SK-N-SH (cell line): ENCODE measurements around the gene VWF. TPM values are rescaled to one million over a fixed set of nuclear protein-coding genes. Genes with fewer than 3 reads are reported as not detected.
A peak's percentile ranks its signal among the peaks of the same experiment; 100 is the strongest.

Source experiments
- CTCF ChIA-PET: fragments of 300-600, 350-600 bp; formaldehyde crosslinking; extraction: SDS; loops from one replicate; lab custom pipeline; 2021; lab: Yijun Ruan, JAX
- POLR2A ChIA-PET: fragments of 350-600 bp; sonication (Branson Sonifier 250); formaldehyde crosslinking; extraction: SDS; loops from one replicate; lab custom pipeline; 2020; ENCODE audit warnings: antibody characterized with exemption, inconsistent platforms; lab: Yijun Ruan, JAX
- DNase-seq: peaks from one replicate; pipeline ENCODE4 v3.0.0; 2012
- H2AFZ ChIP-seq: fragments of 200-600 bp; sonication (generic); 2 replicates; pipeline ENCODE4 v1.8.1; 2016; ENCODE audit warnings: antibody characterized with exemption, mild to moderate bottlenecking, low read depth
- H3F3A ChIP-seq: fragments of 200-600 bp; sonication (generic); replicated peaks from 2 replicates; pipeline ENCODE3; 2016; ENCODE audit warnings: antibody characterized with exemption, mild to moderate bottlenecking; ENCODE audit not compliant: insufficient read depth
- H3K27ac ChIP-seq, 2 experiments: fragments of 200-500 bp in 1 of 2; fragments of 200-600 bp in 1 of 2; sonication (Bioruptor generic) in 1 of 2; sonication (generic), shearing (Covaris generic) in 1 of 2; 2 replicates each; pipeline versions ENCODE4 v1.5.1 to v1.6.1; 2014 to 2016; ENCODE audit warnings: low read depth in 2 of 2, inconsistent platforms in 1 of 2, low read length in 1 of 2, mild to moderate bottlenecking in 1 of 2, mixed read lengths in 1 of 2
- H3K27me3 ChIP-seq: fragments of 200-600 bp; sonication (generic), shearing (Covaris generic); 2 replicates; pipeline ENCODE4 v1.6.1; 2016; ENCODE audit warnings: mixed run types; ENCODE audit not compliant: insufficient read depth
- H3K36me3 ChIP-seq, 2 experiments: fragments of 200-500 bp in 1 of 2; fragments of 200-600 bp in 1 of 2; sonication (Bioruptor generic) in 1 of 2; sonication (generic) in 1 of 2; replicated peaks in 1 of 2; 2 replicates each; pipeline versions ENCODE3 to v1.5.1; 2014 to 2016; ENCODE audit warnings: low read length in 1 of 2, mild to moderate bottlenecking in 1 of 2; ENCODE audit not compliant: insufficient read depth in 2 of 2, control insufficient read depth in 1 of 2
- H3K4me1 ChIP-seq, 2 experiments: fragments of 200-500 bp in 1 of 2; fragments of 200-600 bp in 1 of 2; sonication (Bioruptor generic) in 1 of 2; sonication (generic), shearing (Covaris generic) in 1 of 2; 2 replicates each; pipeline versions ENCODE4 v1.5.1 to v1.6.1; 2014 to 2016; ENCODE audit warnings: low read depth in 1 of 2, low read length in 1 of 2, mixed run types in 1 of 2; ENCODE audit not compliant: insufficient read depth in 2 of 2, control insufficient read depth in 1 of 2
- H3K4me2 ChIP-seq: fragments of 200-600 bp; sonication (generic), shearing (Covaris generic); 2 replicates; pipeline ENCODE4 v1.6.1; 2017; ENCODE audit warnings: mixed run types
- H3K4me3 ChIP-seq, 2 experiments: fragments of 200-500 bp in 1 of 2; fragments of 200-600 bp in 1 of 2; sonication (Bioruptor generic) in 1 of 2; sonication (generic), shearing (Covaris generic) in 1 of 2; 2 replicates each; pipeline versions ENCODE4 v1.5.1 to v1.8.1; 2014 to 2016; ENCODE audit warnings: low read depth in 2 of 2, inconsistent platforms in 1 of 2, low read length in 1 of 2, mild to moderate bottlenecking in 1 of 2, mixed read lengths in 1 of 2, moderate library complexity in 1 of 2
- H3K79me2 ChIP-seq: fragments of 200-600 bp; sonication (generic); 2 replicates; pipeline ENCODE4 v1.8.1; 2017; ENCODE audit warnings: mild to moderate bottlenecking; ENCODE audit not compliant: insufficient read depth
- H3K9ac ChIP-seq: fragments of 200-600 bp; sonication (generic); 2 replicates; pipeline ENCODE4 v1.6.1; 2017; ENCODE audit warnings: mixed run types
- H3K9me2 ChIP-seq: fragments of 200-600 bp; sonication (generic); 2 replicates; pipeline ENCODE4 v1.6.1; 2017; ENCODE audit warnings: mixed run types
- H3K9me3 ChIP-seq: fragments of 200-600 bp; sonication (generic); 2 replicates; pipeline ENCODE4 v1.6.1; 2017; ENCODE audit warnings: mixed run types, mild to moderate bottlenecking, moderate library complexity
- H4K20me1 ChIP-seq: fragments of 200-600 bp; sonication (generic); 2 replicates; pipeline ENCODE4 v1.6.1; 2017; ENCODE audit warnings: mild to moderate bottlenecking, mixed run types; ENCODE audit not compliant: insufficient read depth
- EP300 ChIP-seq, 2 experiments: IDR thresholded peaks; 2 replicates each; pipeline versions ENCODE4 v1.4.0 to v1.6.1; 2012; ENCODE audit warnings: borderline replicate concordance in 1 of 2, low read depth in 1 of 2, low read length in 1 of 2
- FOSL2 ChIP-seq: IDR thresholded peaks from 2 replicates; pipeline ENCODE4 v1.4.0; 2012; ENCODE audit warnings: low read depth, mild to moderate bottlenecking, moderate library complexity, borderline replicate concordance
- NRF1 ChIP-seq: IDR thresholded peaks from 2 replicates; pipeline ENCODE4 v1.6.1; 2012; ENCODE audit warnings: low read depth, mild to moderate bottlenecking, low read length
- RAD21 ChIP-seq: IDR thresholded peaks from 2 replicates; pipeline ENCODE4 v1.6.1; 2012; ENCODE audit warnings: mild to moderate bottlenecking, low read length
- RXRA ChIP-seq: IDR thresholded peaks from 2 replicates; pipeline ENCODE4 v1.4.0; 2012; ENCODE audit warnings: low read depth, mild to moderate bottlenecking, borderline replicate concordance
- TCF12 ChIP-seq: IDR thresholded peaks from 2 replicates; pipeline ENCODE4 v1.4.0; 2012
- WGBS: methylation state at CpG from one replicate; pipeline ENCODE4 v1.1.6; 2017; ENCODE audit warnings: low lambda C conversion rate; 5-methylcytosine and 5-hydroxymethylcytosine counted together
- polyA plus RNA-seq, 3 experiments: library from polyadenylated mRNA; depleted of rRNA; stranded (reverse); fragments of >200 nt; gene quantifications; 2 replicates each; pipeline ENCODE4 v1.2.3, GENCODE V29; 2012
- TF ChIP-seq, protein P1 (sequence below): fragments of 150-350 bp; IDR thresholded peaks from 2 replicates; pipeline ENCODE4 v1.6.1; 2017; ENCODE audit warnings: antibody characterized with exemption, low read length, low read depth, borderline replicate concordance
- TF ChIP-seq, protein P2 (sequence below): IDR thresholded peaks from 2 replicates; pipeline ENCODE4; 2012
- TF ChIP-seq, protein P3 (sequence below): IDR thresholded peaks from 2 replicates; pipeline ENCODE4 v1.6.1; 2012; ENCODE audit warnings: mild to moderate bottlenecking, low read depth, low read length, moderate library complexity
- TF ChIP-seq, protein P4 (sequence below): fragments of 150-350 bp; IDR thresholded peaks from 2 replicates; pipeline ENCODE4 v1.6.1; 2016; ENCODE audit warnings: mild to moderate bottlenecking, low read depth, low read length
- TF ChIP-seq, protein P5 (sequence below): fragments of 200-600 bp; sonication (generic); IDR thresholded peaks from 2 replicates; pipeline ENCODE4 v1.6.1; 2017; ENCODE audit warnings: antibody characterized with exemption, mild to moderate bottlenecking, moderate library complexity

VWF gene
- polyA plus RNA-seq, 1 of the 3 experiments (the other 2 are of a cell fraction): 0.12 TPM

DNA sequence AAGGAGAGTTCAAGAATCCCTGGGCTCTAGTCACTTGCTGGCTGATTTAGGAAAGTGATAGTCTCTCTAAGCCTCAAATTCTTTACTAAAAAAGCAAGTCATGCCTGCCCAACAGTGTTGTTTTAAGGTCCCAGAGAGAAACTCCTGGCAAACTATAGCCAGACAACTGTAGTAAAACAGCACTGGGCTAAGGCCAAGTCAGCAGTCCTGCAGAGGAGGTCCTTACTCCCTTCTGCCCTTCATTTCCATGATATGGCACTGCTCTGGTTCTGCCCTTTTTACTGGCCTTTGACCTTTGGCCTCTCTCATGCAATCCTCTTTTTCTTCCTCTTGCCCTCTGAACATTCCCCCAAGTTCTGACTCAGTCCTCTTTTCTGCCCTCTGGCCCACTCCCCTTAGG lies 74.9 kb downstream of the VWF start (continued):
- TF ChIP-seq, protein P1, sequence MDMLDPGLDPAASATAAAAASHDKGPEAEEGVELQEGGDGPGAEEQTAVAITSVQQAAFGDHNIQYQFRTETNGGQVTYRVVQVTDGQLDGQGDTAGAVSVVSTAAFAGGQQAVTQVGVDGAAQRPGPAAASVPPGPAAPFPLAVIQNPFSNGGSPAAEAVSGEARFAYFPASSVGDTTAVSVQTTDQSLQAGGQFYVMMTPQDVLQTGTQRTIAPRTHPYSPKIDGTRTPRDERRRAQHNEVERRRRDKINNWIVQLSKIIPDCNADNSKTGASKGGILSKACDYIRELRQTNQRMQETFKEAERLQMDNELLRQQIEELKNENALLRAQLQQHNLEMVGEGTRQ: no peak
- TF ChIP-seq, all 33 proteins: peak for 0

DNA sequence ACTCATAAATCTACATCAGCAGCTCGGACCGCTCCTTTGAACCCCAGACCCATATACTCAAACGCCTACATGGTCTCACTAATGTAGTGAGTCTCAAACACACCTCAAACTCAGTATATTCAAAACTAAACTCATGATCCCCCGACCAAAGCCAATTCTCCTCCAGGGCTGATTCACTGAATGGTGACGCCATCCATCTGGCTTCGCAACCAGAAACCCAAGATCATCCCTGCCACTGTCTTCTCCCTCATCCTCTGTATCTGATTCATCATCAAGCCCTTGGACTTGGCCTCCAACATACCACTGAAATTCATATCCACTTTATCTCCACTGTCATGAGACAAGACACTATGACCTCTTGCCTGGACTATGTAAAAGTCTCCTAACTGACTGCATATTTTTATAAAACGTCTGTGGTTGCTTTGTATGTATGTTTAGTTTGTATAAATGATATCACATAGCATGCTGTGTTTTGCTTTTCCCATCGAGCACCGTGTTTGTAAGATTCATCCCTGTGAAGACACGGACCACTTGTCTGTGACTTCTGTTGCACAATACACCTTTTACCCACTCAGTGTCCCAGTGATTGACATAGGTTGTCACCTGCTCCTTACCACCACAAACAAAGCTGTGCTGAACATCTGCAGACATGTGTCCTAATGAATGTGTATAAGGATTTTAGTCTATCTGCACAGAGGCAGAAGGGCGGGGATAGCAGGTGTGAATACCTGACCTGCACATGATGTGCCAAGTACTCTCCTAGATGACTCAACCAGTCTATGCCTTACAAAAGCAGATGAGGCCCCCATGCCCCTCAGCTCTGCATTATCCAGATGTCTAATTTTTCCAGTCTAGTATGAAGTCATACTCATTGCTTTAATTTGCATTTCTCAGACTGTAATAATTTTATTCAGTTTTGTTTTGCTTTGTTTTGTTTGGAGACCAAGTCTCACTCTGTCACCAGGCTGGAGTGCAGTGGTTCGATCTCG lies 76.9 kb downstream of the VWF start:
- DNase-seq: no peak
- TF ChIP-seq, protein P2, sequence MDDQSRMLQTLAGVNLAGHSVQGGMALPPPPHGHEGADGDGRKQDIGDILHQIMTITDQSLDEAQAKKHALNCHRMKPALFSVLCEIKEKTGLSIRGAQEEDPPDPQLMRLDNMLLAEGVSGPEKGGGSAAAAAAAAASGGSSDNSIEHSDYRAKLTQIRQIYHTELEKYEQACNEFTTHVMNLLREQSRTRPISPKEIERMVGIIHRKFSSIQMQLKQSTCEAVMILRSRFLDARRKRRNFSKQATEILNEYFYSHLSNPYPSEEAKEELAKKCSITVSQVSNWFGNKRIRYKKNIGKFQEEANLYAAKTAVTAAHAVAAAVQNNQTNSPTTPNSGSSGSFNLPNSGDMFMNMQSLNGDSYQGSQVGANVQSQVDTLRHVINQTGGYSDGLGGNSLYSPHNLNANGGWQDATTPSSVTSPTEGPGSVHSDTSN: peak; percentile 22; the same call in 1 of the 2 replicates
- TF ChIP-seq EP300 (IDR thresholded peaks at IDR 0.05; ENCODE audit: borderline replicate concordance in 1 of 2, low read depth in 1 of 2, low read length in 1 of 2) (no peak), TCF12 (peak; percentile 51; the same call in 1 of the 2 replicates), FOSL2 (peak; percentile 47; the same call in 1 of the 2 replicates)
- TF ChIP-seq, all 33 proteins: peak for 3
- H3K4me3 ChIP-seq: no peak overlapping the region
- peaks cover 5 to 8% of the 10 kb centered on the region in 2 experiments; a peak in 1 of 4 replicates for H3K4me1 ChIP-seq
- no peak overlapping the region for H3K9ac ChIP-seq
- 0 out of 2 replicates have a peak overlapping the region, but pooled peaks have one; percentile 29 for H3K4me2 ChIP-seq
- no peaks in the 10 kb centered on the region for H3K9me2 ChIP-seq
- peak overlapping the region in 1 of 2 experiments; percentile 64; a peak in 2 of 4 replicates for H3K27ac ChIP-seq
- no peaks in the 10 kb centered on the region for H4K20me1 ChIP-seq
- no peaks in the 10 kb centered on the region for H3K9me3 ChIP-seq
- ChIA-PET CTCF (interaction anchor here (0.8 to 15.2 kb wide), 6 partner anchors 10 to 227 kb away, joined by 3 to 334 read pairs (median 4); no protein-coding TSS in a partner anchor), POLR2A (no interaction called here)
- WGBS: 63% methylated on average over 13 of the region's 13 CpGs
- H3K79me2 ChIP-seq: no peaks in the 10 kb centered on the region
- no peaks in the 10 kb centered on the region for H3K27me3 ChIP-seq
- no peaks in the 10 kb centered on the region for H3F3A ChIP-seq
- H2AFZ ChIP-seq: no peak overlapping the region
- H3K36me3 ChIP-seq: no peaks in the 10 kb centered on the region

DNA sequence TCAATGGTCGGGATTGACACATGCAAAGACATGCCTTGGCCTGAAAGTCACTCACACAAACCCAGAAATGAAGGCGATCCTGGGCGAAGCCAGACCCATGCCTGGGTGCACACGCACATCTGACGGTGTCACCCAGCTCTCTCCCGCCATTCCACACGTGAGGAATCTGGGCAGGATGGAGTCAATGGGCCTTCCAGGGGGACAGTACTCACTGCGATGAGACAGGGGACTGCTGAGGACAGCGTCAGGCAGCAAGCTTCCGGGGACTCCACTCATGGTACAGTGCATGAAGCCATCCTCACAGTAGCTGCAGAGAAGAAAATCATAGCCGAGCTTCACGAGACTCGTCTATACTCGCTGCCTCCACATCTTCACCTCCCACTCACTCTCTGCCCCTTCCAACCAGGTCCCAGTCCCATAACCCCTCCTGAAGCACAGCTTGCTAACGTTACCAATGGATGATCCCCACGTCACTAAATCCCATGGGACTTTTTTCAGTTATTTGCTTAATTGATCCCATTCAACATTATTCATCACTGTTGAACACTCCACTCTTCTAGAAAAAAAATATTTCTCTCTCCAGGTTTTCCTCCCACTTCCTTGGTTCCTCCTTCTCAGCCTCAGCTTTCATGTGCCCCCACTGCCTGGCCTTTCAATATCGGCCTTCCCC lies 77.8 kb downstream of the VWF start:
- H3K4me2 ChIP-seq: 0 out of 2 replicates have a peak overlapping the region, but pooled peaks have one; percentile 24
- H3K9ac ChIP-seq: no peak overlapping the region
- 78% methylated on average over 17 of the region's 17 CpGs for WGBS
- no peak for TF ChIP-seq RAD21
- TF ChIP-seq, protein P3, sequence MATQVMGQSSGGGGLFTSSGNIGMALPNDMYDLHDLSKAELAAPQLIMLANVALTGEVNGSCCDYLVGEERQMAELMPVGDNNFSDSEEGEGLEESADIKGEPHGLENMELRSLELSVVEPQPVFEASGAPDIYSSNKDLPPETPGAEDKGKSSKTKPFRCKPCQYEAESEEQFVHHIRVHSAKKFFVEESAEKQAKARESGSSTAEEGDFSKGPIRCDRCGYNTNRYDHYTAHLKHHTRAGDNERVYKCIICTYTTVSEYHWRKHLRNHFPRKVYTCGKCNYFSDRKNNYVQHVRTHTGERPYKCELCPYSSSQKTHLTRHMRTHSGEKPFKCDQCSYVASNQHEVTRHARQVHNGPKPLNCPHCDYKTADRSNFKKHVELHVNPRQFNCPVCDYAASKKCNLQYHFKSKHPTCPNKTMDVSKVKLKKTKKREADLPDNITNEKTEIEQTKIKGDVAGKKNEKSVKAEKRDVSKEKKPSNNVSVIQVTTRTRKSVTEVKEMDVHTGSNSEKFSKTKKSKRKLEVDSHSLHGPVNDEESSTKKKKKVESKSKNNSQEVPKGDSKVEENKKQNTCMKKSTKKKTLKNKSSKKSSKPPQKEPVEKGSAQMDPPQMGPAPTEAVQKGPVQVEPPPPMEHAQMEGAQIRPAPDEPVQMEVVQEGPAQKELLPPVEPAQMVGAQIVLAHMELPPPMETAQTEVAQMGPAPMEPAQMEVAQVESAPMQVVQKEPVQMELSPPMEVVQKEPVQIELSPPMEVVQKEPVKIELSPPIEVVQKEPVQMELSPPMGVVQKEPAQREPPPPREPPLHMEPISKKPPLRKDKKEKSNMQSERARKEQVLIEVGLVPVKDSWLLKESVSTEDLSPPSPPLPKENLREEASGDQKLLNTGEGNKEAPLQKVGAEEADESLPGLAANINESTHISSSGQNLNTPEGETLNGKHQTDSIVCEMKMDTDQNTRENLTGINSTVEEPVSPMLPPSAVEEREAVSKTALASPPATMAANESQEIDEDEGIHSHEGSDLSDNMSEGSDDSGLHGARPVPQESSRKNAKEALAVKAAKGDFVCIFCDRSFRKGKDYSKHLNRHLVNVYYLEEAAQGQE: no peak
- no peak for TF ChIP-seq NRF1
- TF ChIP-seq, protein P4, sequence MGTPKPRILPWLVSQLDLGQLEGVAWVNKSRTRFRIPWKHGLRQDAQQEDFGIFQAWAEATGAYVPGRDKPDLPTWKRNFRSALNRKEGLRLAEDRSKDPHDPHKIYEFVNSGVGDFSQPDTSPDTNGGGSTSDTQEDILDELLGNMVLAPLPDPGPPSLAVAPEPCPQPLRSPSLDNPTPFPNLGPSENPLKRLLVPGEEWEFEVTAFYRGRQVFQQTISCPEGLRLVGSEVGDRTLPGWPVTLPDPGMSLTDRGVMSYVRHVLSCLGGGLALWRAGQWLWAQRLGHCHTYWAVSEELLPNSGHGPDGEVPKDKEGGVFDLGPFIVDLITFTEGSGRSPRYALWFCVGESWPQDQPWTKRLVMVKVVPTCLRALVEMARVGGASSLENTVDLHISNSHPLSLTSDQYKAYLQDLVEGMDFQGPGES: no peak
- no peak for TF ChIP-seq EP300 (IDR thresholded peaks at IDR 0.05; ENCODE audit: borderline replicate concordance in 1 of 2, low read depth in 1 of 2, low read length in 1 of 2)
- TF ChIP-seq, protein P5, sequence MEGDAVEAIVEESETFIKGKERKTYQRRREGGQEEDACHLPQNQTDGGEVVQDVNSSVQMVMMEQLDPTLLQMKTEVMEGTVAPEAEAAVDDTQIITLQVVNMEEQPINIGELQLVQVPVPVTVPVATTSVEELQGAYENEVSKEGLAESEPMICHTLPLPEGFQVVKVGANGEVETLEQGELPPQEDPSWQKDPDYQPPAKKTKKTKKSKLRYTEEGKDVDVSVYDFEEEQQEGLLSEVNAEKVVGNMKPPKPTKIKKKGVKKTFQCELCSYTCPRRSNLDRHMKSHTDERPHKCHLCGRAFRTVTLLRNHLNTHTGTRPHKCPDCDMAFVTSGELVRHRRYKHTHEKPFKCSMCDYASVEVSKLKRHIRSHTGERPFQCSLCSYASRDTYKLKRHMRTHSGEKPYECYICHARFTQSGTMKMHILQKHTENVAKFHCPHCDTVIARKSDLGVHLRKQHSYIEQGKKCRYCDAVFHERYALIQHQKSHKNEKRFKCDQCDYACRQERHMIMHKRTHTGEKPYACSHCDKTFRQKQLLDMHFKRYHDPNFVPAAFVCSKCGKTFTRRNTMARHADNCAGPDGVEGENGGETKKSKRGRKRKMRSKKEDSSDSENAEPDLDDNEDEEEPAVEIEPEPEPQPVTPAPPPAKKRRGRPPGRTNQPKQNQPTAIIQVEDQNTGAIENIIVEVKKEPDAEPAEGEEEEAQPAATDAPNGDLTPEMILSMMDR: no peak
- TF ChIP-seq RXRA: no peak

More for the DNA sequence above, 77.8 kb downstream of the VWF start:
- no peaks in the 10 kb centered on the region for H3K36me3 ChIP-seq
- DNase-seq: no peak
- no peaks in the 10 kb centered on the region for H3K9me3 ChIP-seq
- no peaks in the 10 kb centered on the region for H4K20me1 ChIP-seq
- peak overlapping the region in 1 of 2 experiments; percentile 57; a peak in 2 of 4 replicates for H3K27ac ChIP-seq
- H3K4me1 ChIP-seq: peaks cover 5 to 8% of the 10 kb centered on the region in 2 experiments; a peak in 1 of 4 replicates
- H3K9me2 ChIP-seq: no peaks in the 10 kb centered on the region
- no peaks in the 10 kb centered on the region for H3K27me3 ChIP-seq
- CTCF ChIA-PET: interaction anchor here (1.3 to 15.2 kb wide), 4 partner anchors 41 to 238 kb away, joined by 3 to 334 read pairs (median 5); no protein-coding TSS in a partner anchor
- no peaks in the 10 kb centered on the region for H3K79me2 ChIP-seq
- no peak overlapping the region for H2AFZ ChIP-seq
- H3F3A ChIP-seq: no peaks in the 10 kb centered on the region
- POLR2A ChIA-PET: no interaction called here
- no peak overlapping the region for H3K4me3 ChIP-seq
